NCI-H526 (cell line): Measurements from ENCODE around the gene THOC2.
"Not testable (repeated sequence)": the region's sequence is repeated elsewhere in the genome, so short reads cannot be mapped to it uniquely, and the experiment has no call there.

Source experiments
- DNase-seq, 2 experiments: peaks; one replicate each; lab custom pipeline; 2025; lab: John Stamatoyannopoulos, UW

The THOC2 gene, protein sequence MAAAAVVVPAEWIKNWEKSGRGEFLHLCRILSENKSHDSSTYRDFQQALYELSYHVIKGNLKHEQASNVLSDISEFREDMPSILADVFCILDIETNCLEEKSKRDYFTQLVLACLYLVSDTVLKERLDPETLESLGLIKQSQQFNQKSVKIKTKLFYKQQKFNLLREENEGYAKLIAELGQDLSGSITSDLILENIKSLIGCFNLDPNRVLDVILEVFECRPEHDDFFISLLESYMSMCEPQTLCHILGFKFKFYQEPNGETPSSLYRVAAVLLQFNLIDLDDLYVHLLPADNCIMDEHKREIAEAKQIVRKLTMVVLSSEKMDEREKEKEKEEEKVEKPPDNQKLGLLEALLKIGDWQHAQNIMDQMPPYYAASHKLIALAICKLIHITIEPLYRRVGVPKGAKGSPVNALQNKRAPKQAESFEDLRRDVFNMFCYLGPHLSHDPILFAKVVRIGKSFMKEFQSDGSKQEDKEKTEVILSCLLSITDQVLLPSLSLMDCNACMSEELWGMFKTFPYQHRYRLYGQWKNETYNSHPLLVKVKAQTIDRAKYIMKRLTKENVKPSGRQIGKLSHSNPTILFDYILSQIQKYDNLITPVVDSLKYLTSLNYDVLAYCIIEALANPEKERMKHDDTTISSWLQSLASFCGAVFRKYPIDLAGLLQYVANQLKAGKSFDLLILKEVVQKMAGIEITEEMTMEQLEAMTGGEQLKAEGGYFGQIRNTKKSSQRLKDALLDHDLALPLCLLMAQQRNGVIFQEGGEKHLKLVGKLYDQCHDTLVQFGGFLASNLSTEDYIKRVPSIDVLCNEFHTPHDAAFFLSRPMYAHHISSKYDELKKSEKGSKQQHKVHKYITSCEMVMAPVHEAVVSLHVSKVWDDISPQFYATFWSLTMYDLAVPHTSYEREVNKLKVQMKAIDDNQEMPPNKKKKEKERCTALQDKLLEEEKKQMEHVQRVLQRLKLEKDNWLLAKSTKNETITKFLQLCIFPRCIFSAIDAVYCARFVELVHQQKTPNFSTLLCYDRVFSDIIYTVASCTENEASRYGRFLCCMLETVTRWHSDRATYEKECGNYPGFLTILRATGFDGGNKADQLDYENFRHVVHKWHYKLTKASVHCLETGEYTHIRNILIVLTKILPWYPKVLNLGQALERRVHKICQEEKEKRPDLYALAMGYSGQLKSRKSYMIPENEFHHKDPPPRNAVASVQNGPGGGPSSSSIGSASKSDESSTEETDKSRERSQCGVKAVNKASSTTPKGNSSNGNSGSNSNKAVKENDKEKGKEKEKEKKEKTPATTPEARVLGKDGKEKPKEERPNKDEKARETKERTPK (N-terminal part only)

DNA sequence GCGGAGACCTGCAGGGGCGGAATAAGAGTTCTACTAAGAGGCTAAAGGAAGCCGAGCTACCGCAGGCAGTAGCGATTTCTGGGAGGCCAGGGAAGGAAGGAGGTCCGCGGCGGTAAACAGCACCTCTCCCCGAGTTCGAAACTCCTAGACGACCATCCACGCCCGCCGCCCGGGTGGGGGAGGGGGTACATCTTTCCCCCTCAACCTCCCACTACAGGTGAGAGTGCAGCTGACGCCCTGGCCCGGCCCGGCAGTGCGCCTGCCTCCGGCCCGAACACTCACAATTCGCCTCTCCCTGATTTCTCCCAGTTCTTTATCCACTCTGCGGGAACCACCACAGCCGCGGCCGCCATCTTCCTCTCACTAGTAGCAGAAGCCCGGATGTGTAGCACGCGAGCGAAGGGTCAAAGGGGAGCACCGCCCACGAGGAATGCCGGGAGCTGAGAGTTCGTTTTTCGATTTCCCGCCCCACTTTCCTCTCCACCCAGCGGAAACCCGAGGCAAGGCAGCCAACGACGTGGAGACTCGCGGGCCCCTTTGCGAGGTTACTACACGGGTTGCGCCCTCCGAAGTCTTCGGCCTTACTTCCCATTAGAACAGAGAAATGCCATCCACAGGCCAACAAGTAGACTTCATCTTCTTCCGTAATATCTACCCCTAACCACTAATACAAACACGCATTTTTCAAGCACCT, at the start of gene THOC2:
Gene THOC2 (minus strand): TSS at position 383 of the 694 bp plus-strand sequence. CDS start 30 bp downstream, at position 353.
- DNase-seq = peak; percentile 84 to 91

DNA sequence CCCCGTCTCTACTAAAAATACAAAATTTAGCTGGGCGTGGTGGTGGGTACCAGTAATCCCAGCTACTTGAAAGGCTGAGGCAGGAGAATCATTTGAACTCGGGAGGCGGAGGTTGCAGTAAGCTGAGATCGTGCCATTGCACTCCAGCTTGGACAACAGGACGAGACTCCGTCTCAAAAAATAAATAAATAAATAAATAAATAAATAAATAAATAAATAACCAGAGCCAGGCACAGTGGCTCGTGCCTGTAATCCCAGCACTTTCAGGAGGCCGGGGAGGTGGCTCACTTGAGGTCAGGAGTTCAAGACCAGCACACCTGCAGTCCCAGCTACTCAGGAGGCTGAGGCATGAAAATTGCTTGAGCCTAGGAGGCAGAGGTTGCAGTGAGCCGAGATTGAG, 48.9 kb upstream of the THOC2 start:
- DNase-seq = not testable (repeated sequence)

DNA sequence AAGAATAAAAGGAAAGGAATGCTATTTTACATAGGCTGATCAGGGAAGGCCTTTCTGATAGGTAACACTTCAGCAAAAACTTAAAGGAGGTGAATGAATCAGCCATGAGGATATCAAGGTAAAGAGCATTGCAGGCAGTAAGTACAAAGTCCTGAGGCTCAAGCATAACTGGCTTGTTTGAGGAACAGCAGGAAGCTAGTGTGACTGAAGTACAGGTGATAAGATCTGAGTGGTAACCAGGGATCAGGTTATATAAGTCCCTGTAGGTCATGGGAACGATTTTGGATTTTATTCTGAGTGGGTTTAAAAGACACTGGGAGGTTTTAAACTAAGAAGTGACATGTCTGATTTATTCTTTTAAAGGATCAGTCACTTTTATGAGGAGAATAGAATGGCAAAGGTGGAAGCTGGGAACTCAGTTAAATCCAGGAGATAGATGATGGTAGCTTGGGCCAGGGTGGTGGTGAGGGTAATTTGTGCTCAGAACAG, 47.1 kb upstream of the THOC2 start:
- DNase-seq = peak in 1 of 2 experiments; percentile 8

DNA sequence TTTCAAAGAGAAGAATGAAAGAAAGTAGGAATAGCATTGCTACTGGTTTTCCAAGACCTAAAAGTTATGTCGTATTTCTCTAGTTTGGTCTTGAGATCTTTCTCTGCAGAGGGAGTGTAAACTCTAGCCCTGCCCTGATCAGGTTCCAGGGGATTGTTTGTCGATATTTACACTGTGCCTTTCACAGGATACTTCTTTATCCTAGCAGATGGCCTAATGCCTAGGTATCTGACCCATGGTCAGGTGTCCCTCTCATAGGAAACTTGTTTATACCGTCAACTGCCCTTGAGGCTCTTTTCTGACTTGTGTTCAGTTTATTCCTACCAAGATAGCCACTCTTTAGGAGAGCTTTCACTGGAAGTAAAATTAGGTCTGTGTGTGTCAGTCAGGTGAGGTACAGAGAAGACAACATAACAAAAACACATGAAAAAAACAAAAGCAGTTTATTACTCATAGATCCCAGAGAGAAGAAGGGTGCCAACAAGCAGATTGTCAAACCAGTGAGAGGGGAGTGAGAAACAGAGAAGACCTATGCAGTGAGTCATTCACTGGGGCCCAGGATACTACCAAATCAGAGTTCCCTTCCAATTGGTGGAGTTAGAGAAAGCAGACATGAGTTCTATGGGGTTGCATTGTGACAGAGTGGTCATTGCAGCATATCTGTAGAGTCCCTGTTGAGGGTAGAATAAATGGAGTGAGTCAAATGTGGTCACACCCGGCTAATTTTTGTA, 40.6 kb upstream of the THOC2 start:
- no peak for DNase-seq

DNA sequence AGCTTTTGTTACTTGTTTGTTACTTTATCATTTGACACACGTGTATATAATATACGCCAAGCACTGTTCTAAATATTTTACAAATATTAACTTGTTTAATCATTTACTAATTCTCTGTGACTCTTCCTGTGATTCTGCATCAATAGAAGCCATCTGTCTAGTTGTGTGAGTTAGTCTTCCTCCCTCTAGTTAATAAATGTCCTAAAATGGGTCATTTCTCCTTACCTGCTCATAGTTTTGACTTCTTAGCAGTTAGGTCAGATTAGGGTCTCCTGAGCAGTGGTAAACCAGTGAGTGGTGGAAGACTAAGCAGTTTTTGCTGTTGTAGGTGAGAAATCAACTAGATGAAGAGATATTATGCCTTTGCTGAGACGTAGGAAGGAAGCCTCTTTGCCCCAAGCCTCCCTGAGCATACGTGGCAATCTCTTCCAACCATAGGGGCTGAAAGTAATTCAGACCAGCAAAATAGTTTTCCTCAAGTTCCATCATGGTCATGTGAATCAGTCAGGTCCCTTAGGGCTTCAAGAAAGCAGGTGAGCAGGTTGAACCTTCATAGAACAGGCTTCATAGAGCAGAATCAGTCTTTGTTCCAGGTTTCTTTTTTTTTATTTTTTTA, 38.7 kb upstream of the THOC2 start:
- no peak for DNase-seq

DNA sequence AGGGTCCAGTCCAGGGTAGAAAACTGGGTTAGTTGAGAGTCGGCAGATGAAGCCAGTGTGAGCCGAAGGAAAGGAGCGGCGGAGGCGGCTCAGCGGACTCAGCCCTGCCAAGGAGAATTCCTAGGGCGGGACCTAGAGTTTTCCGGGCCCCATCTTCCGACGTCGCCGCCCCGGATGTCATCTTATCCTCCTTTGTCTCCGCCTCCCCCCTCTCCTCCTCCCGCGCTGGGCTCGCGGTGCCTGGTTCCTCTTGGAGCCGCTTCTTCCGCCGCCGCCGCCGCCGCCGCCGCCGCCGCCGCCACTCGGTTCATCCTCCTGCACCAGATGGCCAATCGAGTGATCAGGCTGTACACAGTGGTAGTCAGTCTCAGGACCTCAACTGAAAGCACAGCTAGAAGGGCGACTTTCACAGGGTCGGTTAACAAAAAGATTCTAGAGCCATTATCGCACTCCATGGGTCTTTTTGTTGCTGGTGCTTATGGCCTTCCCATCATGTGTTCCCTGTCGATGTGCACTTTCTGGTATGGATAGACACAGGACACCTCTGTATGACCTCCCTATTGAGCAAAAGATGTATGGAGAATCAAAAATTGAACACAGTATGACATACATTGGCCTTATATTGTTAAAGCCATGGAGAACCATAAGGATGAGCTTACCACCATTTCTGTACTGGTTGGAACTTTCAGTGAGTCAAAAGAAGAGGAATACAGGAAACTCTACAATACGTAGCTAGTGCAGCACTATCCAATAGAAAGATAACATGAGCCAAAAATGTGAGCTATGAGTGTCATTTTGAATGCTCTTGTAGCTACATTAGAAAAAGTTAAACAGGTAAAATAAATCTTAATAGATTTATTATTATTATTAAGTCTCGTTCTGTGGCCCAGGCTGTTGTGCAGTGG, 32.4 kb upstream of the THOC2 start:
- peak; percentile 62 to 93 for DNase-seq

DNA sequence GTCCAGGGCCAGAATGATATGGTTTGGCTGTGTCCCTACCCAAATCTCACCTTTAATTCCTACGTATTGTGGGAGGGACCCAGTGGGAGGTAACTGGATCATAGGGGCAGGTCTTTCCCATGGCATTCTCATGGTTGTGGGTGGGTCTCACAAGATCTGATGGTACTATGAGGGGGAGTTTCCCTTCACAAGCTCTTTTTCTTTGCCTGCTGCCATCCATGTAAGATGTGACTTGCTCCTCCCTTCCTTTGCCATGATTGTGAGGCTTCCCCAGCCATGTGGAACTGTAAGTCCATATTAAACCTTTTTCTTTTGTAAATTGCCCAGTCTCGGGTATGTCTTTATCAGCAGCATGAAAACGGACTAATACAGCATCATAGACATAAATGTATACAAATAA, 27.0 kb upstream of the THOC2 start:
- not testable (repeated sequence) for DNase-seq

DNA sequence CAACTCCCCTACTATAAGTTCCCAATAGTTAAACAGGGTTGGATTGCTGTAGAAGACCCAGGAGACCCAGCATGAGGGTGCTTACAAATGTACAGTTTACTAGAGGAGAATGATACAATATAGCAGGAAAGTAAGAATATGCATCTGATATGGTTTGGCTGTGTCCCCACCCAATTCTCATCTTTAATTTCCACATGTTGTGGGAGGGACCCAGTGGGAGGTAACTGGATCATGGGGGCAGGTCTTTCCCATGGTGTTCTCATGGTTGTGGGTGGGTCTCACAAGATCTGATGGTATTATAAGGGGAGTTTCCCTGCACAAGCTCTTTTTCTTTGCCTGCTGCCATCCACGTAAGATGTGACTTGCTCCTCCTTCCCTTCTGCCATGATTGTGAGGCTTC, 24.9 kb upstream of the THOC2 start:
- not testable (repeated sequence) for DNase-seq

DNA sequence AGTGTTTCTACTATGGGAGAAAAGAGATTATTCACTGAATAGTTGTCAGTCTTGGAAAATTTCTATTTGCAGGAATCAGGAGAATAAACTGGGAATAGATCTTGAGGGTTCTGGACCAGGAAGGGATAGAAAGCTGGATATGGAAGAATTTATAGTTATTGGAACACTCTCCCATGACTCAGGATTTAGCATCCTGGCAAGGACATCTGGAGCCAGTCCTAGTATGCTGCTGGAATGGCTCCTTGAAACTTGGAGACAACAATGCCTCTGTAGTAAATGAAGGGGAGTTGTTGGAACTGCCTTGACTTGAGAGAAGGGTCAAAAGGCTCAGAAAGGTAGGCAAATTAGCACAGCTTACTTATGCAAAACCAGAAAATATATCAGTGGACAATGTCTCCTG, 23.5 kb upstream of the THOC2 start:
- DNase-seq = no peak

DNA sequence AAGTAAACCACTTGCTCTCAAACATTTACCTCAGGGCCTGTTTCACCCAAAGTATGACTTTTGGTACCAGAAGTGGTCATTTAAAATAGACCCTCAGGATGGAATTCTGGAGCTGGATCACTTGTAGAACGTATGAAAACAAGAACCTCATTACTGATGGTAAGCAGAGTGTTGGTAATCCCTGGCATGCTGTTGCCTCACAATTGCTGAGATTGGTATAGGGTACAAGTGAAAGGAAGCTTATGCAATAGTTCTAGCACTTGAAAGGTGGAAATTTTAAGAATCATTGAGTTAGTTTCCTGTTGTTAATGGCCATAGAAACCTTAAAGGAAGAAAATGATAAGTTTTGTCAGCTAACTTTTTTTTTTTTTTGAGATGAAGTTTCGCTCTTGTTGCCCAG, 22.3 kb upstream of the THOC2 start:
- no peak for DNase-seq

DNA sequence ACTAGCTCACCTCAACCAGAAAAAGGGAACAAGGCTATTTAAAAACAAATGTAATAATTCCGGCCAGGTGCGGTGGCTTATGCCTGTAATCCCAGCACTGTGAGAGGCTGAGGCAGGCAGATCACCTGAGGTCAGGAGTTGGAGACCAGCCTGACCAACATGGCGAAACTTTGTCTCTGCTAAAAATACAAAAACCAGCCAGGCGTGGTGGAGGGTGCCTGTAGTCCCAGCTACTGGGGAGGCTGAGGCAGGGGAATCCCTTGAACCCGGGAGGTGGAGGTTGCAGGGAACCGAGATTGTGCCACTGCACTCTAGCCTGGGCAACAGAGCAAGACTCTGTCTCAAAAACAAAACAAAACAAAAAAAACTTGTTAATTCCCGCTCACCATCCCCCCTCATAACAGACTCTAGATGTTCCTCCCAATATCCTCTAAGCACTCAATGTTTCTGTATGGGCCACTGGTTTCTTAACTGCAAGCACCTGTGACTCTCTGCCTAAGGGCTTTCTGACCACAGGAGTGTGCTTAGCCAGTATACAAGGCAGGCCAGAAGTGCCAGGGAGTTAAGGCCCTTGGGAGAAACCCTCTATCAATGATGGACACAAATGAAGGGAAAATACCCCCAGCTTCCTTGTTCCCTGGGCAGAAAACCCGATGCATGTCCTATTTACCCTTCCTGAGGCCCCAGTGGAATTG, 21.0 kb upstream of the THOC2 start:
- peak in 1 of 2 experiments; percentile 1 for DNase-seq

DNA sequence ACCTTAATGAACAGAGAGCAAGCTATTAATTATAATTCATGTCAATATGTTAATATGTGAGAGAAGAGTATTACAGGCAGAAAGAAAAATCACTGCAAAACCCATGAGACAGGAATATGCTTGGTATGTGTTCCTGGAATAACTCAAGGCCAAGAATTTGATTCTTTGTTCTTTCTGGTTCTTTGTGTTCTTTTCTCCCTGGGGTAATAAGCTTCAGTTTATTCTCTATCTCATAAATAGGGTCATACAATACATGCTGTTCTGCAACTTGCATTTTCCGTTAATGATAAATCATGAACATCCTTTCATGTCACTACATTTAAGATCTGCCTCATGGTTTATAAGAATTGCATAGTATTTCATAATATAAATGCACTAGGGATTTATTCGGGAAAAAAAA, 16.8 kb upstream of the THOC2 start:
- DNase-seq = no peak

DNA sequence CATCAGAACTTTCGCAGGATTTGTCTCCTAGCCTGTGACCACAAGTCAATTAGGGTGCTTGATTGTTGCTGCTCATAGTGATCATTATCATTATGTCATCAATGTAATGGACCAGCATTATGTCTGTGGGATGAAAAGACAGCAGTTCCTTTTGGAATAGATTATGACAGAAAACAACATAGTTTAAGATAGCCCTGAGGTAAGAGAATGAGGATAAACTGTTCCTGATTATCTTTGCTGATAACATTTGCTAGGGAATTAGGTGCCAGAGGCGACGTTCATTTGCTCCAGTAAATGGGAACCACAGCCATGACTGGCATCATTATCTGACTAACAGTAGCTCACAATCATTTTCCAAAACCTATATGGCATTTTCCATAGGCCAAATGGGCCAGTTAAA, 12.7 kb upstream of the THOC2 start:
- DNase-seq = no peak

DNA sequence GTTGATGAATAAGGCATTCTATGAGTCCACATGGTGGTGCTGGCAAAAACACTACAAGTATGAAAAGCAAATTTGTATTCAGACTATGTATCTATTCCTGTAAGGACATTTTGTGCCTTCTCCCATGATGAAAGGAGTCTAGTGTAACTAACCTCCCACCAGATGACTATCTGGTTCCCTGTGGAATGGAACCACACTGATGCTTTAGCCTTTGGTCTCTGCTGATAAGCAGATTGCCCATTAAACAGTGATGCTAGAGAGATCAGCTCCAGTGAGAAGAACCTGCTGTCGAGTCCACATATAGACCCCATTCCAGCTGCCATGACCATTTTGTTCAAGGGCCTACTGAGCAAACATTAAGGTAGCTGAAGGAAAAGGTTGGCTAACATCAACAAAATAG, 10.5 kb upstream of the THOC2 start:
- DNase-seq = no peak

DNA sequence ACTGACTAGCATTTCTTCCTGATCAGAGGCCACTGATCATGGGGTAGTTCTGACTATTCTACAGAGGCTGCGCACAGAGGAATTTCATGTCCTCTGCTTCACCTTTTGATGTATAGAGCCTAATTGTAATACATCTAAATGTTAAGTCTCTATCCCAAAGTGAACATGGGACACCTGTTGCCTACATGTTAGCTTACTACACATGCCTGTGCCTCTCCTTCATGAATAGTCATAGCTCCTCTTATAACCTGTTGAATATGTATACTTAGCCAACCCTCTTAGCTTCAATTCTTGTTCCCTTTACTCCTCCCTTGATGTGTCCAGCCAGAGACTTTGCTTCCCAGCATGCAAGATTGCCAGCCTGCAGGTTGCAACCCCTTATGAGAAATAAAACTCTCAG, 9.6 kb upstream of the THOC2 start:
- no peak for DNase-seq

DNA sequence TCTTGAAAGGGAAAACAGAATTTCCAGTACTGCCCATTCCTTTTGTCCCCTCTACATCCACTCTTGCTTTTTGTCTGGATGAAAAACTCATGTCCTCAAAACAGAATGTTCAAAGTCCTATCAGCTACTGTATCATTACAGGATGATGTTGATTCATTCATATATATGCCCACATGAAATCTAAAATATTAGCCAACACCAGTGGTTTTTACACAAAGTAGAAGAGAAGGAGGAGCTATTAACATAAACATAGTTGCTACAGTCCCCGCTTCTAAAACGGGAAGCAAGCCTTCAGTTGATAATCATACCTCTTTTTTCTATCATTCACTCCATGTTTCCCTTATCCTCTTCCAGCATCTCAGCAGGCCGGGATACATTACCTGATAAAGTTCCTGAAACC, 7.7 kb upstream of the THOC2 start:
- DNase-seq = no peak

DNA sequence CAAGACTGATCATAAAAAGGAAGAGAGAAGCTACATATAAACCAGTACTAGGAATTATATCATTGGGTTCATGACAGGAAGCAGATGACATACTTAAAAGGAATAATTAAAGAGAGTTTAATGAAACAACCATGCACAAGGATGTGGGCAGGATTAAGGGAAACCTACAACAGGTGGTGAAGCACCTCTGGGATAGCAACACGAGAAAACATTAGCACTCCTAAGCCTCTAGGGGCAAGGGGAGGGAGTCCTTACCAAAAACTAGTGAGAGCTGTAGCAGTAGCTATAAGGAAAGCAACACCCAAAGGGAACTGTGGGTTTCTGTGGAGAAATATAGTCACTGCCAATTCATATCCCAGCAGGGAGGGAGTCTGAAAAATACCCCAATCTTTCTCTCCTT, 7.2 kb upstream of the THOC2 start:
- no peak for DNase-seq

DNA sequence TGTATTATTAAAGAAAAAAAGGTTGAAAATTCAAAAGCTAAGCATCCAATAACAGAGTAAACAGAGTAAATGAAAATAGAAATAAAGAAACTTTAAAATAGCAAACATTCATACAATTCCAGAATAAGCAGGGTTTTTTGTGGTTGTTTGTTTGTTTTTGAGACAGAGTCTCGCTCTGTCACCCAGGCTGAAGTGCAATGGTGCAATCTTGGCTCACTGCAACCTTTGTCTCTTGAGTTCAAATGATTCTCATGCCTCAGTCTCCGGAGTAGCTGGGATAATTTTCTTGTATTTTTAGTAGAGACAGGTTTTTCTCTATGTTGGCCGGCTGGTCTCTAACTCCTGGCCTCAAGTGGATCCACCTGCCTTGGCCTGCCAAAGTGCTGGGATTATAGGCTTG, 6.6 kb upstream of the THOC2 start:
- DNase-seq = no peak
